Mesothelial cell of epicardium (in vitro differentiated cells): ENCODE data around the gene VWA8. TPM values are rescaled to one million over a fixed set of nuclear protein-coding genes. Genes with fewer than 3 reads are reported as not detected.

ENCODE experiments used
- DNase-seq, 2 experiments: peaks; one replicate each; pipeline ENCODE4 v3.0.0; 2021; ENCODE audit warnings: low spot score in 2 of 2; ENCODE audit not compliant: unreplicated experiment in 2 of 2
- H3K27ac Mint-ChIP-seq: 2 replicates; pipeline ENCODE4 v1.8.0; 2021; ENCODE audit warnings: mixed read lengths
- H3K27me3 Mint-ChIP-seq: 2 replicates; pipeline ENCODE4 v1.8.0; 2021; ENCODE audit warnings: low read depth, mixed read lengths
- H3K36me3 Mint-ChIP-seq: 2 replicates; pipeline ENCODE4 v1.8.0; 2021; ENCODE audit warnings: mixed read lengths
- H3K4me1 Mint-ChIP-seq: 2 replicates; pipeline ENCODE4 v1.8.0; 2021; ENCODE audit warnings: mixed read lengths
- H3K4me3 Mint-ChIP-seq: 2 replicates; pipeline ENCODE4 v1.8.0; 2021; ENCODE audit warnings: mild to moderate bottlenecking, moderate library complexity, mixed read lengths
- H3K9me3 Mint-ChIP-seq: 2 replicates; pipeline ENCODE4 v1.8.0; 2021; ENCODE audit warnings: mixed read lengths
- total RNA-seq: library from RNA; stranded (reverse); gene quantifications from 3 replicates; pipeline ENCODE4 v1.2.1, GENCODE V29; 2021
- TF ChIP-seq, protein P1 (sequence below): fragments of 200-600 bp; sonication (generic); IDR thresholded peaks from one replicate; pipeline ENCODE4 v1.5.0; 2021; ENCODE audit warnings: antibody characterized with exemption; ENCODE audit not compliant: unreplicated experiment

VWA8 gene
- total RNA-seq, 1 donor from 2014 or later = 20.0 TPM

GRCh38 chr13:41974262-41974900 is 13.5 kb upstream of the VWA8 start:
- Mint-ChIP-seq H3K9me3 (peaks cover 4% of the 10 kb centered on the region), H3K27ac (no peak overlapping the region)
- TF ChIP-seq, protein P1, sequence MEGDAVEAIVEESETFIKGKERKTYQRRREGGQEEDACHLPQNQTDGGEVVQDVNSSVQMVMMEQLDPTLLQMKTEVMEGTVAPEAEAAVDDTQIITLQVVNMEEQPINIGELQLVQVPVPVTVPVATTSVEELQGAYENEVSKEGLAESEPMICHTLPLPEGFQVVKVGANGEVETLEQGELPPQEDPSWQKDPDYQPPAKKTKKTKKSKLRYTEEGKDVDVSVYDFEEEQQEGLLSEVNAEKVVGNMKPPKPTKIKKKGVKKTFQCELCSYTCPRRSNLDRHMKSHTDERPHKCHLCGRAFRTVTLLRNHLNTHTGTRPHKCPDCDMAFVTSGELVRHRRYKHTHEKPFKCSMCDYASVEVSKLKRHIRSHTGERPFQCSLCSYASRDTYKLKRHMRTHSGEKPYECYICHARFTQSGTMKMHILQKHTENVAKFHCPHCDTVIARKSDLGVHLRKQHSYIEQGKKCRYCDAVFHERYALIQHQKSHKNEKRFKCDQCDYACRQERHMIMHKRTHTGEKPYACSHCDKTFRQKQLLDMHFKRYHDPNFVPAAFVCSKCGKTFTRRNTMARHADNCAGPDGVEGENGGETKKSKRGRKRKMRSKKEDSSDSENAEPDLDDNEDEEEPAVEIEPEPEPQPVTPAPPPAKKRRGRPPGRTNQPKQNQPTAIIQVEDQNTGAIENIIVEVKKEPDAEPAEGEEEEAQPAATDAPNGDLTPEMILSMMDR = no peak

GRCh38 chr13:41973247-41973741 is 12.4 kb upstream of the VWA8 start:
- Mint-ChIP-seq H3K27ac (no peak overlapping the region), H3K4me1 (no peaks in the 10 kb centered on the region), H3K27me3 (no peaks in the 10 kb centered on the region), H3K36me3 (no peaks in the 10 kb centered on the region), H3K9me3 (peaks cover 4% of the 10 kb centered on the region), H3K4me3 (no peak overlapping the region)
- TF ChIP-seq, protein P1 = no peak
- DNase-seq = no peak

More at GRCh38 chr13:41974262-41974900, 13.5 kb upstream of the VWA8 start:
- no peak for DNase-seq
- no peaks in the 10 kb centered on the region for H3K4me1 Mint-ChIP-seq
- no peaks in the 10 kb centered on the region for H3K36me3 Mint-ChIP-seq
- H3K4me3 Mint-ChIP-seq = no peak overlapping the region
- H3K27me3 Mint-ChIP-seq = no peaks in the 10 kb centered on the region

DNA sequence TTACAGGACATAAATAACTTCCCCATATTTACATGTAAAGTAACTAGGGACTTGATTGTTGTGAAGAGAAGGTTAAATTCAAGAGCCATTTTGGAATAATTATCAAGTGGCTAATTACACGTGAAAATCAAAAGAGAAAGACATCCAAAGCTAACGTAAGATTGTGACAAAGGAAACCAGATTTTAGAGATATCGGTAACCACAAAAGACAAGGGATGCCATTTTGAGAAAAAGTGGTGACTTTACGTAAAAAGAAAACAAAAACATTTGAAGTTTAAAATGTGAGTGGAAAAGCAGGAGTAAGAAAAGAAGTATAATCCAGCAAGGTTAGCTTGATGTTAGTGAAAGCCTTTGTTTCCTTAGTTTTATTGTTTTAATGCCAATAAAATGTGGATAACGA is 10.9 kb upstream of the VWA8 start:
- Mint-ChIP-seq H3K36me3 (no peaks in the 10 kb centered on the region), H3K27ac (no peak overlapping the region), H3K4me3 (no peak overlapping the region), H3K4me1 (no peaks in the 10 kb centered on the region), H3K9me3 (peaks cover 4% of the 10 kb centered on the region), H3K27me3 (no peaks in the 10 kb centered on the region)
- TF ChIP-seq, protein P1 = no peak
- no peak for DNase-seq

DNA sequence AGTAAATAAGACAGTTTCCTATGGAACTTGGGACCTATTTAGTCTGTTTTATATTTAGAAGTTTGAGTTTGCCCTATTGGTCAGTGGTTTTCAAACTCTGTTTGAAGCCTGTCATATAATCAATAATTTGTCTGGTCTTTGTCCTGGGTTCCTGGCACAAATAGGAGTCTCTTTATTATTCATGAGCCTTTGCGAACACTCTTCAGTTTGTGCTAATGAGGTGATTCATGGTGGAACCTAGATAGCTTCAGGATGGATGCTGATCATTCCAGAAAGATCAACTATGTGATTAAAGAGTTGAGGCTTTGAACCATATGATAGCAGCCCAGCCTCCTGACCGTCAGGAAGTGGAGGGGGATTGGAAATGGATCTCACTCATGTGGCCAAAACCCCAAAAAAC is 10.0 kb upstream of the VWA8 start:
- no peak overlapping the region for H3K4me3 Mint-ChIP-seq
- TF ChIP-seq, protein P1 = no peak
- H3K27me3 Mint-ChIP-seq = no peaks in the 10 kb centered on the region
- H3K4me1 Mint-ChIP-seq = no peaks in the 10 kb centered on the region
- no peak for DNase-seq
- H3K27ac Mint-ChIP-seq = no peak overlapping the region
- H3K9me3 Mint-ChIP-seq = peaks cover 4% of the 10 kb centered on the region
- no peaks in the 10 kb centered on the region for H3K36me3 Mint-ChIP-seq

DNA sequence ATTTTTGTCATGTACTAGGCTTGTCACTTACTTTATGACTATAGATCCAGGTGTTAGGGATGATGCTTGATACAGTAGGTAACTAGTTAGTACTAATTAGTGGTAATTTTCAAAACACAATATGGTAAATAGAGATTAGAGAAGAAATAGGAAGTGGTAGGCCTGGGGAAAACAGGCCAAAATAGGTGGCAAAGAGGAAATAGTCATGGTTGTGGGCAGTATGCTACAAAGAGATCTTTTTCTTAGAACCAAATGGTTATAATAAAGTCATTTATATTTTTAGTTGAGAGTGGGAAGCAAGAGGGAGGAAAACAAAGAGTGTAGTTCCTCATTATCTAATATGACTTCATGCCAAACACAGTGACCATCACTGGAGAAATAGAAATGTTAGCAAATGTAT is 9.1 kb upstream of the VWA8 start:
- H3K27ac Mint-ChIP-seq = no peak overlapping the region

More for the DNA sequence above, 9.1 kb upstream of the VWA8 start:
- H3K4me3 Mint-ChIP-seq = no peak overlapping the region
- TF ChIP-seq, protein P1 = no peak
- no peaks in the 10 kb centered on the region for H3K36me3 Mint-ChIP-seq
- no peaks in the 10 kb centered on the region for H3K4me1 Mint-ChIP-seq
- no peak for DNase-seq
- peaks cover 4% of the 10 kb centered on the region for H3K9me3 Mint-ChIP-seq
- no peaks in the 10 kb centered on the region for H3K27me3 Mint-ChIP-seq
